Heart right ventricle (tissue), 16 donors: ENCODE data around the gene ARPC4. TPM values are rescaled to one million over a fixed set of nuclear protein-coding genes. Genes with fewer than 3 reads are reported as not detected.

Source experiments
- ATAC-seq, 8 donors: fragments of 200-7000 bp; cut with Tn5 transposase; one replicate each; pipeline ENCODE4 v1.9.1; 2020; ENCODE audit warnings: mild to moderate bottlenecking in 8 of 8, moderate library complexity in 8 of 8, moderate number of reproducible peaks in 1 of 8
- DNase-seq, 2 donors: peaks; one replicate each; pipeline ENCODE4 v3.0.0-alpha.2; 2020
- H3K27ac ChIP-seq, 10 donors: fragments of 200-600 bp; sonication (generic) in 2 of 10; one replicate each; pipeline versions ENCODE4 v1.5.0 to v1.8.0; 2020 to 2022; ENCODE audit warnings: mild to moderate bottlenecking in 3 of 10
- H3K27me3 ChIP-seq, 7 donors: fragments of 200-600 bp; one replicate each; pipeline ENCODE4 v1.8.0; 2021 to 2022; ENCODE audit warnings: mild to moderate bottlenecking in 2 of 7
- H3K36me3 ChIP-seq, 9 donors: fragments of 200-600 bp; sonication (generic) in 1 of 9; one replicate each; pipeline versions ENCODE4 v1.5.0 to v1.8.0; 2020 to 2022; ENCODE audit warnings: mild to moderate bottlenecking in 2 of 9
- H3K4me1 ChIP-seq, 9 donors: fragments of 200-600 bp; sonication (generic) in 1 of 9; one replicate each; pipeline versions ENCODE4 v1.5.0 to v1.8.0; 2020 to 2022; ENCODE audit warnings: mild to moderate bottlenecking in 4 of 9
- H3K4me3 ChIP-seq, 10 donors: fragments of 200-600 bp; sonication (generic) in 2 of 10; one replicate each; pipeline versions ENCODE4 v1.5.0 to v1.8.0; 2020 to 2022; ENCODE audit warnings: mild to moderate bottlenecking in 7 of 10, moderate library complexity in 2 of 10
- H3K9me3 ChIP-seq, 11 donors: fragments of 200-600 bp in 10 of 11; sonication (generic) in 2 of 11; one replicate each; pipeline versions ENCODE4 v1.5.0 to v1.8.0; 2013 to 2022; ENCODE audit warnings: mild to moderate bottlenecking in 2 of 11, control low read depth in 1 of 11, moderate library complexity in 1 of 11
- WGBS, 2 donors: extraction: QIAGEN DNeasy Blood & Tissue Kit; methylation state at CpG; one replicate each; pipeline ENCODE4 v1.1.7; 2013; ENCODE audit warnings: inconsistent platforms in 1 of 2; 5-methylcytosine and 5-hydroxymethylcytosine counted together
- intact Hi-C, 10 donors: fragments of 100-400 bp; cut with DNase I; formaldehyde crosslinking; loops; one replicate each; pipeline versions ENCODE4 v1.11.1 to v1.14.2; 2022
- polyA plus RNA-seq, 2 donors: library from polyadenylated mRNA; stranded (reverse); fragments of 200-250 nt; gene quantifications; one replicate each; pipeline ENCODE4 v1.2.3, GENCODE V29; 2013
- total RNA-seq, 10 donors: library from RNA; stranded (reverse); fragmentation: NEBNext Ultra II Directional in 3 of 10; extraction: Animal tissue kit (Norgen Biotek cat#: 25700) in 3 of 10; gene quantifications; one replicate each; pipeline versions ENCODE4 v1.2.1 to v1.2.4, GENCODE V29; 2021 to 2023
- TF ChIP-seq, protein P1 (sequence below), 9 donors: fragments of 200-600 bp; sonication (generic) in 2 of 9; IDR thresholded peaks; one replicate each; pipeline versions ENCODE4 v1.5.0 to v1.8.0; 2021 to 2022; ENCODE audit warnings: antibody characterized with exemption in 9 of 9, mild to moderate bottlenecking in 5 of 9, moderate library complexity in 1 of 9
- donor health status: Arrhythmogenic right ventricular cardiomyopathy.
- donor health status: ischemic (EF 13 %, LVEDD 7.1; RV severe dilation, severe dysfunction).
- donor health status: healthy with polysubstance abuse.
- donor health status: DM: no; HTN: yes; CAD: no.
- donor health status: DM: no; HTN: no; CAD: no.
- donor health status: ischemic (EF 25% LVEDD 6.9; RV normal size, moderate dysfunction).
- donor health status: ischemic (EF 25% LVEDD 5.7; RV mildly dilated, moderate dysfunction).
- donor health status: healthy.
- donor health status: DM: yes; HTN: yes; CAD: no.
- donor health status: Ischemic cardiomyopathy.
- donor health status: ischemic (EF 35%, LVEDD 5.7; RV mildly dilated, moderate dysfunction).
- donor health status: nonischemic (EF 11% LVEDD 7.7; RV severe dilation, severe dysfunction).
- donor health status: DM: yes; HTN: yes; CAD: no.
- donor health status: PGD.
- donor health status: ischemic (EF 29% LVEDD 5.4; RV normal size, mild dysfunction).
- donor health status: nonischemic (EF 23%, LVEDD 6.1; RV moderate dilation, normal function).

The ARPC4 gene
- total and polyA plus RNA-seq, 12 donors: 27.9 to 111 (median 55.0) TPM

DNA sequence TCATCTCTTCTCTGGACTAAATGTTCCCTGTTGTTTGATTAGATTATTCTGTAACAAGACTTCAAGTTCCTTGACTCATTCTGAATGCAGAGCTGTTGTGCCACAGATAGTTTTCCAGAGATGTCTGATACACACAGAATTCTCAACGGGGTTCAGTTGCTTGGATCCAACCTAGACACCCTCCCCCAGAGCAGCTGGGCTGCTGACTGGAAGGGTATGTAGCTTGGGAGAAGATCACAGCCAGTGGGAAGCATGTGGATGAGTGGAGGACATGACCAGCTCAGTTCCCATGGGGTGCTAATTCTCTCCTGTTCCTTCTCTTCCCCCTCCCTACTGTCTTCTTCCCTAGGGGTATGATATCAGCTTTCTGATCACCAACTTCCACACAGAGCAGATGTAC lies 10.6 kb downstream of the ARPC4 start:
- H3K27ac ChIP-seq: peak overlapping the region in 9 of 10 donors; percentile 4 to 77 (median 60)
- 73 to 74% methylated on average over 1 of the region's 1 CpG for WGBS, 2 donors
- intact Hi-C loops: no loop called here
- peaks cover 0 to 11% (median 3%) of the 10 kb centered on the region in 9 donors for H3K4me1 ChIP-seq
- H3K27me3 ChIP-seq: no peaks in the 10 kb centered on the region
- ATAC-seq (peak in 5 of 8 donors; percentile 16 to 63 (median 34)), DNase-seq (no peak)
- no peaks in the 10 kb centered on the region for H3K9me3 ChIP-seq
- TF ChIP-seq, protein P1, sequence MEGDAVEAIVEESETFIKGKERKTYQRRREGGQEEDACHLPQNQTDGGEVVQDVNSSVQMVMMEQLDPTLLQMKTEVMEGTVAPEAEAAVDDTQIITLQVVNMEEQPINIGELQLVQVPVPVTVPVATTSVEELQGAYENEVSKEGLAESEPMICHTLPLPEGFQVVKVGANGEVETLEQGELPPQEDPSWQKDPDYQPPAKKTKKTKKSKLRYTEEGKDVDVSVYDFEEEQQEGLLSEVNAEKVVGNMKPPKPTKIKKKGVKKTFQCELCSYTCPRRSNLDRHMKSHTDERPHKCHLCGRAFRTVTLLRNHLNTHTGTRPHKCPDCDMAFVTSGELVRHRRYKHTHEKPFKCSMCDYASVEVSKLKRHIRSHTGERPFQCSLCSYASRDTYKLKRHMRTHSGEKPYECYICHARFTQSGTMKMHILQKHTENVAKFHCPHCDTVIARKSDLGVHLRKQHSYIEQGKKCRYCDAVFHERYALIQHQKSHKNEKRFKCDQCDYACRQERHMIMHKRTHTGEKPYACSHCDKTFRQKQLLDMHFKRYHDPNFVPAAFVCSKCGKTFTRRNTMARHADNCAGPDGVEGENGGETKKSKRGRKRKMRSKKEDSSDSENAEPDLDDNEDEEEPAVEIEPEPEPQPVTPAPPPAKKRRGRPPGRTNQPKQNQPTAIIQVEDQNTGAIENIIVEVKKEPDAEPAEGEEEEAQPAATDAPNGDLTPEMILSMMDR (IDR thresholded peaks at IDR 0.05): no peak
- H3K36me3 ChIP-seq: peaks cover 5 to 98% (median 71%) of the 10 kb centered on the region in 9 donors
- H3K4me3 ChIP-seq: no peak overlapping the region

DNA sequence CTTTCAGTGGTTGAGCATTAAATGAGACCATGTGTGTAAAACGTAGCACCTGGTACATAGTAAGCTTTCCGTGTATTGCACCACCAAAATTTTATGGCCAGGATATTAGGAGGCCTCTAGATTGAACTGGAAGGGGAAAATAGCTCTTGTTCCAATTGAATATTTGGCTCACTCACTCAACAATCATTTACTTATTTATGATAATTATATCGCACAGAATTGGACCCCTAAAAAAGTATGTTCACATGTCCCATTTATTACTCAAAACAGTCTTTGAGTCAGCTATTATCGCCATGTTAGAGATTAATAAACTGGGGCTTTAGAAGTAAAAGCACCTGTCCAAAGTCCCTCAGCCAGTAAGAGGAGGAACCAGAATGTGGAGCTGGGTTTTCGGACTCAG lies 12.1 kb downstream of the ARPC4 start:
- whole genome bisulfite sequencing, 2 donors: 92 to 93% methylated on average over 5 of the region's 5 CpGs
- TF ChIP-seq, protein P1 (IDR thresholded peaks at IDR 0.05): no peak
- no peaks in the 10 kb centered on the region for H3K9me3 ChIP-seq
- DNase-seq: no peak
- peaks cover 5 to 83% (median 56%) of the 10 kb centered on the region in 9 donors for H3K36me3 ChIP-seq
- H3K27ac ChIP-seq: no peak overlapping the region
- peaks cover 0 to 17% (median 8%) of the 10 kb centered on the region in 9 donors for H3K4me1 ChIP-seq
- H3K4me3 ChIP-seq: no peak overlapping the region
- intact Hi-C loops: no loop called here
- H3K27me3 ChIP-seq: no peaks in the 10 kb centered on the region
- ATAC-seq: no peak

DNA sequence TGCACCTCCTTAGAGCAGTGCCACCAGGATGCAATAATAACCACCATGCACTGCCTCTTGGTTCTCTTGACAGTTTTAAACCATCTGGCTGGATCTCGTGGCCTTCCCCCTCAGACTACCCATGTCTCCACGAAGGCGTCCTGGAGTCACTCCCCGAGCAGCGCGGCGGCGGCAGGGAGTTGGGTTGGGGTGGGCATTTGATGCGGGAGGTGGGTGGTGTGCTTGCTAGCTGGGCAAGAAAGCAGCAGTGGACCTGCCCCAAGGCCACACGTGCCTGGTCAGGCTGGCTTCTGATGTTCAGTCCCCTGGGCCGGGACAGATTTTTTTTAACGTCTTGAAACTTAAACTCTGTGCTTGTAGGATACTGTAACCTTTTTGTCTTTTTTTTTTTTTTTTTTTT lies 13.3 kb downstream of the ARPC4 start:
- Histone ChIP-seq H3K4me3 (no peak overlapping the region), H3K4me1 (peaks cover 6 to 26% (median 18%) of the 10 kb centered on the region in 9 donors), H3K36me3 (peaks cover 0 to 71% (median 45%) of the 10 kb centered on the region in 9 donors), H3K27me3 (no peaks in the 10 kb centered on the region), H3K9me3 (no peaks in the 10 kb centered on the region), H3K27ac (no peak overlapping the region)
- ATAC-seq: no peak
- TF ChIP-seq, protein P1 (IDR thresholded peaks at IDR 0.05): no peak
- no peak for DNase-seq
- WGBS, 2 donors: 90 to 91% methylated on average over 12 of the region's 12 CpGs
- intact Hi-C loops: no loop called here

DNA sequence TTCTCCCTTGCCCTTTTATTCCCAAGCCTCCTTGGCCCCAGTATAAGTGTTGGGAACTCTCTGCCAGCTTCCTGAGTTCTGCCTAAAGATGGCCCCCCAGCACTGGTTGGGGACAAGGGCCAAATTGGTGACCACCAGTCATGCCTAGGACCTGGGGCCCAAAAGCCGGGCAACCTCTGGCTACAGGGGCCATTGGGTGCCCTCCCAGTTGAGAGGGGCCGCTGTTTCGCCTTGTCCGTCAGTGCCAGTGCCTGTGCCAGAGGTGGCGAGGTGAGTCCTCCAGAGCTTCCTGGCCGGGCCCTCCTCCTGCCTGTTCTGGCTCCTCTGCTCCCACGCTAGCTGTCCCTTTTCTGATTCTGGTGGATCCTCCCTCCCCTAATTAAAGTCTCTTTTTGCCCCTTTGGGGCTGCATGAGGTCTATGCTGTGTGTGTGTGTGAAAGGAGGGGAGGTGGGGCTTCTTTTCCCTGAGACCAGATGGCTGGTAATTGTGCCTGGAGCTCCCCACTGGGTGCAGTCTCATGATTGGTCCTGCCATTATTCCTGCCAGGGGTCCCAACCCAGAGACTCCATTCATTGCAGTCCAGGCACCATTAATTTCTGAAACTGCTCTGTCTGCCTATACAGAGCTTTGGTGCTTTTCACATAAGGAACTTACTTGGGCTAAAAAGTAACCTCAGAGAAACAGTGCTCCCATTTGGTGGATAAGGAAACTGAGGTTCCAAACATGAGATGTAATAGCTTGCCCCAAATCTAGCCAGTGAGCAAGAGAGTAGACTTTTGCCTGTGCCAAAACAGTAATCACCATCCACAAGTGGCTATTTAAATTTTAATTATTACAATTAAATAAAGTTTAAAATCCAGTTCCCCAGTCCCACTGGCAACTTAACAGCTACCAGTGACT lies 14.1 kb downstream of the ARPC4 start:
- no peak overlapping the region for H3K4me3 ChIP-seq
- no peaks in the 10 kb centered on the region for H3K9me3 ChIP-seq
- 90 to 91% methylated on average over 7 of the region's 7 CpGs for WGBS, 2 donors
- H3K4me1 ChIP-seq: peaks cover 7 to 31% (median 18%) of the 10 kb centered on the region in 9 donors
- TF ChIP-seq, protein P1 (IDR thresholded peaks at IDR 0.05): no peak
- peaks cover 0 to 71% (median 37%) of the 10 kb centered on the region in 9 donors for H3K36me3 ChIP-seq
- ATAC-seq: no peak
- no peak for DNase-seq
- H3K27ac ChIP-seq: no peak overlapping the region
- H3K27me3 ChIP-seq: no peaks in the 10 kb centered on the region
- intact Hi-C loops: no loop called here
